ENCODE results near the gene AIG1. TPM values are rescaled to one million over a fixed set of nuclear protein-coding genes. Genes with fewer than 3 reads are reported as not detected.
"Not testable (repeated sequence)": the region's sequence is repeated elsewhere in the genome, so short reads cannot be mapped to it uniquely, and the experiment has no call there.

The AIG1 gene
- total RNA-seq, 1 experiment from 2014 or later: 29.9 TPM

- Histone ChIP-seq H3K36me3 (no peaks in the 10 kb centered on the region), H3K27me3 (replicated peaks) (no peaks in the 10 kb centered on the region), H3K9me3 (replicated peaks) (no peaks in the 10 kb centered on the region), H3K4me3 (no peak overlapping the region), H3K4me1 (replicated peaks) (no peaks in the 10 kb centered on the region), H3K27ac (no peak overlapping the region)
- DNase-seq (ENCODE audit: low read depth in 1 of 2, low spot score in 2 of 2): no peak
Observed at GRCh38 chr6:143298071-143298470, 237.4 kb downstream of the AIG1 start.

- DNase-seq (ENCODE audit: low read depth in 1 of 2, low spot score in 2 of 2): no peak
- Histone ChIP-seq H3K36me3 (no peaks in the 10 kb centered on the region), H3K27me3 (replicated peaks) (no peaks in the 10 kb centered on the region), H3K9me3 (replicated peaks) (no peaks in the 10 kb centered on the region), H3K4me3 (no peak overlapping the region), H3K27ac (no peak overlapping the region), H3K4me1 (replicated peaks) (no peaks in the 10 kb centered on the region)
Observed at GRCh38 chr6:143299253-143300166, 238.8 kb downstream of the AIG1 start.

DNA sequence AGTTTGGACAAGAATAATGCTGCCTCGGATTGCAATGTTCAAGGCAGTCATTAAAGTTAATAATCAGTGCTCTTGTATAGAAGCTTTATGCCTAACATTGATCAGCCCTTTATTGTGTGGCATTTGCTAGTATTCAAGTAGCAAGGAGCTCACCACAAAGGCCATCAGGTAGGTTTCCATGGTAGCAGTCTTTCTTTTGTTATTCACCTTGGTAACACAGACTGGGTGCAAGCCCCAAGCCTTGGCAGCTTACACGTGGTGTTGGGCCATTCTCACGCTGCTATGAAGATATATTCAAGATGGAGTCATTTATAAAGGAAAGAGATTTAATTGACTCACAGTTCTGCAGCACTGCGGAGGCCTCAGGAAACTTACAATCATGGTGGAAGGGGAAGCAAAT lies 240.5 kb downstream of the AIG1 start:
- H3K36me3 ChIP-seq: no peaks in the 10 kb centered on the region
- no peaks in the 10 kb centered on the region for H3K27me3 ChIP-seq (replicated peaks)
- no peak overlapping the region for H3K27ac ChIP-seq
- H3K9me3 ChIP-seq (replicated peaks): no peaks in the 10 kb centered on the region
- H3K4me1 ChIP-seq (replicated peaks): no peaks in the 10 kb centered on the region
- H3K4me3 ChIP-seq: no peak overlapping the region
- DNase-seq (ENCODE audit: low read depth in 1 of 2, low spot score in 2 of 2): no peak

- not testable (repeated sequence) for H3K36me3 ChIP-seq; H3K9me3 ChIP-seq (replicated peaks); DNase-seq (ENCODE audit: low read depth in 1 of 2, low spot score in 2 of 2)
Observed at GRCh38 chr6:143307760-143308159, 247.1 kb downstream of the AIG1 start.

DNA sequence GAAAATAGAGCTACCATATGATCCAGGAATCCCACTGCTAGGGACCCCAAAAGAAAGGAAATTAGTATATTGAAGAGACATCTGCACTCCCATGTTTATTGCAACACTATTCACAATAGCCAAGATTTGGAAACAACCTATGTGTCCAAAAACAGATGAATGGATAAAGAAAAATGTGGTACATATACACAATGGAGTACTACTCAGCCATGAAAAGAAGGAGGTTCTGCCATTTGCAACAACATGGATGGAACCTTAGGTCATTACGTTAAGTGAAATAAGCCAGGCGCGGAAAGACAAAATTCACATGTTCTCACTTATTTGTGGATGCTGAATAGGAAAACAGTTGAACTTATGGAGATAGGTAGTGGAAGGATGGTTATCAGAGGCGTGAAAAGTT lies 252.5 kb downstream of the AIG1 start:
- Histone ChIP-seq H3K4me1 (replicated peaks) (no peaks in the 10 kb centered on the region), H3K9me3 (replicated peaks) (no peaks in the 10 kb centered on the region), H3K27ac (no peak overlapping the region), H3K36me3 (no peaks in the 10 kb centered on the region), H3K27me3 (replicated peaks) (no peaks in the 10 kb centered on the region), H3K4me3 (no peak overlapping the region)
- DNase-seq (ENCODE audit: low read depth in 1 of 2, low spot score in 2 of 2): no peak

More at GRCh38 chr6:143307760-143308159, 247.1 kb downstream of the AIG1 start:
- not testable (repeated sequence) for H3K4me1 ChIP-seq (replicated peaks); H3K4me3 ChIP-seq; H3K27me3 ChIP-seq (replicated peaks); H3K27ac ChIP-seq

GRCh38 chr6:143321491-143322086 lies 260.9 kb downstream of the AIG1 start:
- H3K4me1 ChIP-seq (replicated peaks): no peaks in the 10 kb centered on the region
- no peaks in the 10 kb centered on the region for H3K9me3 ChIP-seq (replicated peaks)
- H3K27me3 ChIP-seq (replicated peaks): no peaks in the 10 kb centered on the region
- H3K4me3 ChIP-seq: no peak overlapping the region
- no peaks in the 10 kb centered on the region for H3K36me3 ChIP-seq
- no peak overlapping the region for H3K27ac ChIP-seq
- no peak for DNase-seq (ENCODE audit: low read depth in 1 of 2, low spot score in 2 of 2)

GRCh38 chr6:143322386-143322785 lies 261.7 kb downstream of the AIG1 start:
- no peak overlapping the region for H3K27ac ChIP-seq
- no peaks in the 10 kb centered on the region for H3K27me3 ChIP-seq (replicated peaks)
- no peak for DNase-seq (ENCODE audit: low read depth in 1 of 2, low spot score in 2 of 2)
- no peaks in the 10 kb centered on the region for H3K9me3 ChIP-seq (replicated peaks)
- no peaks in the 10 kb centered on the region for H3K36me3 ChIP-seq
- no peaks in the 10 kb centered on the region for H3K4me1 ChIP-seq (replicated peaks)
- no peak overlapping the region for H3K4me3 ChIP-seq

- Histone ChIP-seq H3K4me1 (replicated peaks) (no peaks in the 10 kb centered on the region), H3K27me3 (replicated peaks) (no peaks in the 10 kb centered on the region), H3K4me3 (no peak overlapping the region), H3K9me3 (replicated peaks) (no peaks in the 10 kb centered on the region), H3K27ac (no peak overlapping the region), H3K36me3 (no peaks in the 10 kb centered on the region)
- DNase-seq (ENCODE audit: low read depth in 1 of 2, low spot score in 2 of 2): no peak
Observed at GRCh38 chr6:143323729-143324470, 263.2 kb downstream of the AIG1 start.

DNA sequence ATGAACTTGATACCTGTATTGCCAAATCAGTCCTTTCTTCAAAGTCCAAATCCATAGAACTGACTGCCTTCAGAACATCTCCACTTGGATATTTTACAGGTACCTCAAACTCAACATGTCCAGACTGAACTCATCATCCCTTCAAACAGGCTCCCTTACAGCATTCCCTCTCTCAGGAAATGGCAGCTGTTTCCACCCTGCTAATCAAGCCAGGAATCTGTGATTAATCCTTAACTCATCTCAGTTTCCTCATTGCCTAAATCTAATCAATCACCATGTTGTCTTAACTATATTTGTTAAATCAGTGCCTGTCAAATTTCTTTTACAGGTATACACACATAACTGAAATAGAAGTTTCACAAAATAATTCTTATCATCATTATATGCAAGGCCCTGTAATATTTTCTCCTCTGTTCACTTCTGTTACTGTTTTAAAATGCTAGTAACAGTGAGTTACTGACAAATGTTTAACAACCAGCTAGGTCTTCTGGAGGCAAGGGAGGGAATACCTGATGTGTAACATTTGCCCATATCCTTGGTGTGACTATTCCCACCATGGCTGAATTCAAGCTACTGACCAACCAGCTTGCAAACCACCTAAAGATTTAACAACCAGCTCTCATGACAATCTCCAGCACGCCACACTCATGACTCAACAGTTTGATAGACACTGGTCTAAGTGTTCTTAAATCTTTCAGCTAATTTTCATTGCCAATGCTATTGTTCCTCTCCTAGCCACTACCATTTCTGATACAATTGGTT lies 264.9 kb downstream of the AIG1 start:
- Histone ChIP-seq H3K27ac (no peak overlapping the region), H3K4me1 (replicated peaks) (no peaks in the 10 kb centered on the region), H3K4me3 (no peak overlapping the region), H3K27me3 (replicated peaks) (no peaks in the 10 kb centered on the region), H3K9me3 (replicated peaks) (no peaks in the 10 kb centered on the region), H3K36me3 (no peaks in the 10 kb centered on the region)
- DNase-seq (ENCODE audit: low read depth in 1 of 2, low spot score in 2 of 2): no peak

- Histone ChIP-seq H3K27ac (no peak overlapping the region), H3K27me3 (replicated peaks) (no peaks in the 10 kb centered on the region), H3K4me3 (no peak overlapping the region), H3K4me1 (replicated peaks) (no peaks in the 10 kb centered on the region), H3K9me3 (replicated peaks) (no peaks in the 10 kb centered on the region), H3K36me3 (no peaks in the 10 kb centered on the region)
- DNase-seq (ENCODE audit: low read depth in 1 of 2, low spot score in 2 of 2): no peak
Observed at GRCh38 chr6:143328876-143329275, 268.2 kb downstream of the AIG1 start.

DNA sequence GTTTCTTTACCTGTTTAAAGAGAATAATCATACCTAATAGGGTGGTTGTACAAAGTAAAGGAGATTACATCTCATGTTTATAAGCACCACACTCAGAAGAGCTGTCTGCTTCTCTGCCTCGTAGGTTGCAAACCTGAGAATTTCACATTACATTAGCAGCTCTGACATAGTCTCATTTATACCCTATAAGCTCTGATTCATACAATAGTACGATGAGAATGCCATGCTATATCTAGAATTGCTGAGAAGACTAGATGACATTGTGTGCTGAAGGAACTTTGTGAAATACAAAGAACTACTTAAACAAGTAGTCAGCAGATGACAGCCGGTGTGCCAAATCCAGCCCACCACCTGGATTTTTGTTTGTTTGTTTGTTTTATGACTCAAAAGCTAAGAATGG lies 268.6 kb downstream of the AIG1 start:
- Histone ChIP-seq H3K36me3 (no peaks in the 10 kb centered on the region), H3K27ac (no peak overlapping the region), H3K27me3 (replicated peaks) (no peaks in the 10 kb centered on the region), H3K9me3 (replicated peaks) (no peaks in the 10 kb centered on the region), H3K4me1 (replicated peaks) (no peaks in the 10 kb centered on the region), H3K4me3 (no peak overlapping the region)
- no peak for DNase-seq (ENCODE audit: low read depth in 1 of 2, low spot score in 2 of 2)

DNA sequence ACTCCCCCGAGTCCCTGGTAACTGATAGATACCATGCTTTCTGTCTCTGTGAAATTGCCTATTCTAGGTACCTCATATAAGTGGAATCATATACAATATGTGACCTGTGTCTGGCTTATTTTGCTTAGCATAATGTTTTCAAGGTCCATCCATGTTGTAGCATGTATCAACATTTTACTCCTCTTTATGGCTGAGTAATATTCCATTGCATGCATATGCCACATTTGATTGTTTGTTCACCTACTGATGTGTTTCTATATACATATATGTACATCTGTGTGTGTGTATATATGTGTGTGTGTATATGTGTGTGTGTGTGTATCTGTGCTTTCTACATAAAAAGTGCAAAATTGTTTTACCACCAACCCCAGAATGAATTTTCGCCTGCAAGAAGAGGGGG lies 270.7 kb downstream of the AIG1 start:
- H3K36me3 ChIP-seq: no peaks in the 10 kb centered on the region
- DNase-seq (ENCODE audit: low read depth in 1 of 2, low spot score in 2 of 2): no peak
- H3K27me3 ChIP-seq (replicated peaks): no peaks in the 10 kb centered on the region
- no peak overlapping the region for H3K4me3 ChIP-seq
- peaks cover 5% of the 10 kb centered on the region for H3K4me1 ChIP-seq (replicated peaks)
- H3K27ac ChIP-seq: no peak overlapping the region
- H3K9me3 ChIP-seq (replicated peaks): no peaks in the 10 kb centered on the region

DNA sequence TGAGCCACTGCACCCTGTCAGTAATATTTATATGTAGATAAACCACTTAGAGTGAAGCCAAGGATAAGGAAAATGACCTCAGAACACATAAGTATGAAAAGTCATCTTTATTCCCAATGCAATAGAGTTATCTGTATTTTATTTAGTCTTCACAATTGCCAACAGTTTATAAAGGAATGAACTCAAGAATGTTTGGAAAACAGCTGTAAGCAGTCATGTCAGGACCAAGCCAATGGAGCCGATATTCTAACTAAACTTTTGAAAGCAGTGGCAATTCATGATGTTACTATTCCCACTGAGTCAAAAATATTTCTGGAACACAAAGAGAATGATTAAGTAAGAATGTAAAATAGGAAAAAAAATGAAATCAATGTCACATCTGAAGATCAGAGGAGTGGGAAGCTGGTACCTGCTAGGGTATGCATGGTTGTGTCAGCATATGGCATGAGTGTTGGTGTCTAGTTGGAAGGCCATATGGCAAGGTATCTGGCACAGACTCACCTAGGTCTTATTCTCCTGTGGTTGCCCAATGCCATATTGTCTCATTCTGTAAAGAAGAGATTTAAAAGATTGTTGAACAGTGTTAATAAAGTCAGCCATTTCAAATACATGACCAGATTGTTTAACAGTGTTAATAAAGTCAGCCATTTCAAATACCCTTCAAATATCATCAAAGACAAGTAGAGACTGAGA lies 271.6 kb downstream of the AIG1 start:
- Histone ChIP-seq H3K4me1 (replicated peaks) (peaks cover 14% of the 10 kb centered on the region), H3K9me3 (replicated peaks) (no peaks in the 10 kb centered on the region), H3K27ac (no peak overlapping the region), H3K36me3 (no peaks in the 10 kb centered on the region), H3K27me3 (replicated peaks) (no peaks in the 10 kb centered on the region), H3K4me3 (no peak overlapping the region)
- no peak for DNase-seq (ENCODE audit: low read depth in 1 of 2, low spot score in 2 of 2)

Measured in SJSA1 (cell line).